ENCODE data around the gene TMEM100. TPM values are rescaled to one million over a fixed set of nuclear protein-coding genes. Genes with fewer than 3 reads are reported as not detected.

TMEM100 gene
- polyA plus RNA-seq, 1 of the 3 experiments (the other 2 are of a cell fraction): 1.7 TPM

DNA sequence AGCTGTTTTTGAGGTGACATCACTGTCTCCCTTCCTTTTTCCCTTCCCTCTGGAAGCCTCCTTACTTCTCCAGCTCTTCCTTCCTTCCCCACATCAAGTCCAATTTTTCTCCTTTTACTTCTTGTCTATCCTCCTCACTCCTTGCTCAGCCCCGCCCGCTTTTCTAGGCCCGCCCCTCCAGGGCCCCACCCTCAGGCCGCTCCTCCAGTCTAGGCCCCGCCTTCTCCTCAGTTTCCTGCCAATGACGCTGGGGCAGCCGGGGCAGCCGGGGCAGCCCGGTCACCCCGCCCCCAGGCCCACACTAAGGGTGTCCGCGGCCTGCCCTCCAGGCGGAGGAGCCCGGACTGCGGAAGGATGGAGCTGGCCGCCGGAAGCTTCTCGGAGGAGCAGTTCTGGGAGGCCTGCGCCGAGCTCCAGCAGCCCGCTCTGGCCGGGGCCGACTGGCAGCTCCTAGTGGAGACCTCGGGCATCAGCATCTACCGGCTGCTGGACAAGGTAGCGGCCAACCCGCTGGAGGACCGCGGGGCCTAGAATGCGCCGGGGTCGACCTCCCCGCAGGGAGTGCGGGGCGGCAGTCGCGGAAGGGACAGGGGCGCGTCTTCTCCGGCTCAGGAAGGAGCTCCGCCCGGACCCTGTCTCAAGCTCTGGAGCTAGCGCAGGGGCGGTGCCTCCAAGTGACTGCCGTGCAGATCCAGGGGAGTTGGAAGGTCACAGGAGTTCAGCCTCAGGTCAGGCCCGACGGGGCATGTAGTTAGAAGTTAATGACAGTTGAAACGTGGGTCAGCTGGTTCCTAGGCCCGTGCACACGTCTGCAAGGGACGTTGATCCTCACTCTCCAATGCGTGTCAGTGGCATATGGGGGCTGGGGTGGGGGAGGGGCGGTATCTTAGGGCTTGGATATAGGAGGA, 28.3 kb upstream of the TMEM100 start, which contains the start of gene PCTP (continued):
- TF ChIP-seq, protein P1, sequence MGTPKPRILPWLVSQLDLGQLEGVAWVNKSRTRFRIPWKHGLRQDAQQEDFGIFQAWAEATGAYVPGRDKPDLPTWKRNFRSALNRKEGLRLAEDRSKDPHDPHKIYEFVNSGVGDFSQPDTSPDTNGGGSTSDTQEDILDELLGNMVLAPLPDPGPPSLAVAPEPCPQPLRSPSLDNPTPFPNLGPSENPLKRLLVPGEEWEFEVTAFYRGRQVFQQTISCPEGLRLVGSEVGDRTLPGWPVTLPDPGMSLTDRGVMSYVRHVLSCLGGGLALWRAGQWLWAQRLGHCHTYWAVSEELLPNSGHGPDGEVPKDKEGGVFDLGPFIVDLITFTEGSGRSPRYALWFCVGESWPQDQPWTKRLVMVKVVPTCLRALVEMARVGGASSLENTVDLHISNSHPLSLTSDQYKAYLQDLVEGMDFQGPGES (IDR thresholded peaks at IDR 0.05; ENCODE audit: low read depth, low read length): no peak
- TF ChIP-seq CHD2 (IDR thresholded peaks at IDR 0.05; ENCODE audit: low read length, partially characterized antibody) (peak; percentile 69), REST (IDR thresholded peaks at IDR 0.05; ENCODE audit: low read depth, low read length) (peak; percentile 58; the same call in 1 of the 2 replicates), SIN3A (IDR thresholded peaks at IDR 0.05; ENCODE audit: borderline replicate concordance, low read depth, low read length) (peak; percentile 42), MXI1 (IDR thresholded peaks at IDR 0.05; ENCODE audit: low read depth, low read length) (peak; percentile 80), EP300 (IDR thresholded peaks at IDR 0.05; ENCODE audit: borderline replicate concordance in 1 of 2, low read depth in 1 of 2, low read length in 1 of 2) (peak in 1 of 2 experiments; percentile 66; a peak in 1 of 4 replicates), POLR2AphosphoS5 (IDR thresholded peaks at IDR 0.05; ENCODE audit: low read depth, low read length) (peak; percentile 93), TAF1 (IDR thresholded peaks at IDR 0.05; ENCODE audit: borderline replicate concordance, low read depth, low read length) (peak; percentile 90), GABPA (IDR thresholded peaks at IDR 0.05; ENCODE audit: low read depth) (peak; percentile 80), RXRA (IDR thresholded peaks at IDR 0.05; ENCODE audit: borderline replicate concordance, low read depth) (peak; percentile 76), CTCF (IDR thresholded peaks at IDR 0.05) (peak; percentile 52), TEAD4 (IDR thresholded peaks at IDR 0.05; ENCODE audit: borderline replicate concordance, insufficient read depth) (peak; percentile 47; the same call in 1 of the 2 replicates), GATA2 (CRISPR knock-in tag; IDR thresholded peaks at IDR 0.05) (no peak), ELF1 (IDR thresholded peaks at IDR 0.05) (peak; percentile 84)
- TF ChIP-seq, protein P2, sequence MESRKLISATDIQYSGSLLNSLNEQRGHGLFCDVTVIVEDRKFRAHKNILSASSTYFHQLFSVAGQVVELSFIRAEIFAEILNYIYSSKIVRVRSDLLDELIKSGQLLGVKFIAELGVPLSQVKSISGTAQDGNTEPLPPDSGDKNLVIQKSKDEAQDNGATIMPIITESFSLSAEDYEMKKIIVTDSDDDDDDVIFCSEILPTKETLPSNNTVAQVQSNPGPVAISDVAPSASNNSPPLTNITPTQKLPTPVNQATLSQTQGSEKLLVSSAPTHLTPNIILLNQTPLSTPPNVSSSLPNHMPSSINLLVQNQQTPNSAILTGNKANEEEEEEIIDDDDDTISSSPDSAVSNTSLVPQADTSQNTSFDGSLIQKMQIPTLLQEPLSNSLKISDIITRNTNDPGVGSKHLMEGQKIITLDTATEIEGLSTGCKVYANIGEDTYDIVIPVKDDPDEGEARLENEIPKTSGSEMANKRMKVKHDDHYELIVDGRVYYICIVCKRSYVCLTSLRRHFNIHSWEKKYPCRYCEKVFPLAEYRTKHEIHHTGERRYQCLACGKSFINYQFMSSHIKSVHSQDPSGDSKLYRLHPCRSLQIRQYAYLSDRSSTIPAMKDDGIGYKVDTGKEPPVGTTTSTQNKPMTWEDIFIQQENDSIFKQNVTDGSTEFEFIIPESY (IDR thresholded peaks at IDR 0.05; ENCODE audit: borderline replicate concordance, low read depth): no peak
- TF ChIP-seq, protein P3, sequence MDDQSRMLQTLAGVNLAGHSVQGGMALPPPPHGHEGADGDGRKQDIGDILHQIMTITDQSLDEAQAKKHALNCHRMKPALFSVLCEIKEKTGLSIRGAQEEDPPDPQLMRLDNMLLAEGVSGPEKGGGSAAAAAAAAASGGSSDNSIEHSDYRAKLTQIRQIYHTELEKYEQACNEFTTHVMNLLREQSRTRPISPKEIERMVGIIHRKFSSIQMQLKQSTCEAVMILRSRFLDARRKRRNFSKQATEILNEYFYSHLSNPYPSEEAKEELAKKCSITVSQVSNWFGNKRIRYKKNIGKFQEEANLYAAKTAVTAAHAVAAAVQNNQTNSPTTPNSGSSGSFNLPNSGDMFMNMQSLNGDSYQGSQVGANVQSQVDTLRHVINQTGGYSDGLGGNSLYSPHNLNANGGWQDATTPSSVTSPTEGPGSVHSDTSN (IDR thresholded peaks at IDR 0.05): peak; percentile 54

All from SK-N-SH (cell line).